GM18519 (cell line): ENCODE results near the gene PCDH1.

Source experiments
- ATAC-seq: cut with Tn5 transposase; IDR thresholded peaks from one replicate; pipeline ENCODE4 v1.9.1; 2021; ENCODE audit warnings: mild to moderate bottlenecking, moderate library complexity; ENCODE audit not compliant: unreplicated experiment, low FRiP score

PCDH1 gene

GRCh38 chr5:141875022-141875740 lies 3.0 kb downstream of the PCDH1 start:
- no peak for ATAC-seq

DNA sequence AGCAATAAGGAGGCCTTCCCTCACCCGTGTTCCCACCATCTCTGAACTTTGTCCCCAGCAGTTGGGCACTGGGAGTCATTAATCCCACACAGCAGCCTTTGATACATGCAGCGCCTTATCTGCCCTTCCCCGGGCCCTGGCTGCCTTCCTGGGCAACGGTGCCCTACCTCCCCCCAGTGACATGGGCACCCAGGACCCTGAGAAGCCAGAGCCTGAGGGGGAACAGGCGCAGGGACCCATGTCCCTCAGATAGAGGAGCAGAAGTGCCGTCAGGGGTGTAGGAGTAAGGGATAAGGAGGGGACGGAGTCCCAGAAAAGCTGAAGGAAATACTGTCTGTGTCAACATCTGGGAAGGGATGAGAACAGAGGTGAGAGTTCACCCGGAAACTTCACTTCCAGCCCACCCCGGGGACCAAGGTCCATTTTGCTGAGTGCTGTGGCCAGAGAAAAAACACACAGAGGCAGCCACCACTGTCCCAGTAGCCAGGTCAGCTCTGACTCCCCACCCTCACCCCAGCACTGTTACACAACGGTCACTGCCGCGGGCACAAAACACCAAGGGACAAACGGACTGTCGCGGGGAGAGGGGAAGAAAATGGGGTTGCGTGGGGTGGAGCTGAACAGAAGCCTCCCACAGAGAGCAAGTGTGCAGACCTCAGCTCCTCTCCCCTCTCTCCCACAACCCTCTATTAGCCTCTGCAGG lies 3.8 kb downstream of the PCDH1 start:
- no peak for ATAC-seq

DNA sequence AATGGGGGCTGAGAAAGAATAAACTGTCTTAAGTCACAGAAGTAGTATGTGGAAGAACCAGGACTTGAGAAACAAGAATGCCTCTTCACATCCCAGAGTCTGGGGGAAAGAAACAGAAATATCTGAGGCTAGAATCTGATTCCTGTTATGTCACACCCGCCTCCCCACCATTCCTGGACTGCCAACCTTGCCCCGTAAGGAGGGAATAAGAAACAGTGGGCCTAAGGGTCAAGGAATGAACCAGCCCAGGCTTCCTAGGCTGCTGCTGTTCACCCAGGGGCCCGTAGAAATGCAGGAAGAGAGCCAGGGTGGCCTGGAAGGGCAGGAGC lies 4.3 kb downstream of the PCDH1 start:
- ATAC-seq = no peak

DNA sequence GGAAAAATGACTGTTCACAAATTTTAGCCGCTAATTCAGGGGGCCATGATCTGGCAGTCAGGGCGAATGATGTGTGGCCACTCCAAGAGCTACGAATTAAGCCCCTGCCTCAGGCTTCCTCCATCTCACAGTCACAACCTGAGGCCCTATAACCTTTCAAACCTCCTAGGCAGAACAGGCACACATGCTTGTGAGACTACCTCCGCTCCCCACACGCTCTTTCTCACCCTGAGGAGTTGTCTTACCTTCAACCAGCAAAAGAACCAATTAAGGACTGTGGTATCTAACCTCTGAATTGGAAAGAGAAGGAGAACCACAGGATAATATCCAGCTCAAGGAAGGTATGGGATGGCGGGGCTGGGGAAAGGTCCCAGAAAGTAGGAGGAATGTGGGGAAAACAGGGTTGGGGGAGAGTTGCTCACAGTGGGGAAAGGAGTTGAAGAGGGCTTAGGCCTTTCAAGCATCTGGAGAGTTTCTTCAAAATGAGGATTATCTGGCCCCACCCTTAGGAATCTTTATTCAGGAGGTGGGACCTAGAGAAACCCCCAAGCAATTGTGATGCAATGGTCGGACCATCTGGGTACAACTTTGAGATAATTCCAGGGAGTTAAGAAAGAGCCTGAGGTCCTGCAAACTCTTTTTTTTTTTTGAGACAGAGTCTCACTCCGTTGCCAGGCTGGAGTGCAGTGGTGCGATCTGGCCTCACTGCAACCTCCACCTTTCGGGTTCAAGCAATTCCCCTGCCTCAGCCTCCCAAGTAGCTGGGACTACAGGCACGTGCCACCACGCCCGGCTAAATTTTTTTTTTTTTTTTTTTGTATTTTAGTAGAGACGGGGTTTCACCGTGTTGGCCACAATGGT lies 5.5 kb downstream of the PCDH1 start:
- ATAC-seq = no peak

DNA sequence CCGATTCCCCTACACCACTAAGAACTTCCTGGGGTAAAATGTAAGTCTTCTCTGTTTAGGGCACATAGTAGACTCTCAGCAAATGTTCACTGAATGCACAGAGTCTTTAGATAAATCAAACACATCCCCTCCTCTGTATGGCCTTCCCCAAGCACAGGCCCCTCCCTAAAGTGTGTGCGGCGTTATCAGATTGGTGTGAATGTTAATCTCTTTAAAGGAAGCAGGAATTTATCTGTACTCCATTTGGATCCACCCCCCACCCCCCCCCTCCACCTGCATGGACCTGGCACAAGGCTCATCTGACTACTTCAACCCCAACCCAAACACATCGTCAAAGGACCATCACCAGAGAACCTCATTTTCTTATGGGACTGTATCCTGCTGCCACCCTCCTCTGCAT lies 6.3 kb downstream of the PCDH1 start:
- ATAC-seq = no peak

DNA sequence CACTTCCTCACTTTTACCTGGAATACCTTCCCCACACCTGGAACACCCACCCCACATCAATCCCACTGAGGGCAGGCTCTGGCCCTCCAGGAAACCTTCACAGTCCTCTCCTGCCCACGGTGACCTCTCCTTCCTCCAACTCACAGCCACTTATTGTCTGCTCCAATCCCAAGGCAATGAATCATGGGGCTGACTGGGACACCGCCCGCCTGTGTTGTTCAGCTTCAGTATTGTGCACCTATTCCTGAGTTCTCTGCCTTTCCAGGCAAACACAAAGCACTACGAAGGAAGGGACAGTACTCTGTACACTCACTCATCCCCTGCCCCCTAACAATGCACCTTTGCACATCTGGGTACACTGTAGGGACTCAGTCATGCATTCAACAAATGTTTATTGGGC lies 7.3 kb downstream of the PCDH1 start:
- ATAC-seq = no peak

- no peak for ATAC-seq
These were observed 8.0 kb downstream of the PCDH1 start for GRCh38 chr5:141870228-141870627.

- no peak for ATAC-seq
These were observed 8.7 kb downstream of the PCDH1 start for GRCh38 chr5:141869514-141869913.

DNA sequence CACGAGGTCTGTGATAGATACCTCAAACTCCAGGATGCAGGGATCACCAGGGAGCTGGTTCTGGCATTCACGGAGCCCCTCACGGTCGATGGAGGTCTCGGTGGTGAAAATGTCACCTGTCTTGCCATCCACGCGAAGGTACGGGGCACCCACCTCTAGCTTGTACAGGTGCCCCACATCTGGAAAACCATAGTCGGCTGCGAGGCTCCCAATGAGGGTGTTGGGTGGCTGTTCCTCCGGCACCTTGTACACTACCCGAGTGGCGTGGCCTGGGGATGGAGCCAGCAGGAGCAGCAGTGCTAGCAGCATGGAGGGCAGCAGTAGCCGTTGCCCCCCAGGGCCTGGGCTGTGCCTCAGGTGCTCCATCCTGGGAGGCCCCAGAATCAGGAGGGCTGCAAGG lies 9.2 kb downstream of the PCDH1 start:
- ATAC-seq = no peak

GRCh38 chr5:141868541-141868940 lies 9.7 kb downstream of the PCDH1 start:
- ATAC-seq = no peak

GRCh38 chr5:141867651-141868050 lies 10.6 kb downstream of the PCDH1 start:
- ATAC-seq = no peak

DNA sequence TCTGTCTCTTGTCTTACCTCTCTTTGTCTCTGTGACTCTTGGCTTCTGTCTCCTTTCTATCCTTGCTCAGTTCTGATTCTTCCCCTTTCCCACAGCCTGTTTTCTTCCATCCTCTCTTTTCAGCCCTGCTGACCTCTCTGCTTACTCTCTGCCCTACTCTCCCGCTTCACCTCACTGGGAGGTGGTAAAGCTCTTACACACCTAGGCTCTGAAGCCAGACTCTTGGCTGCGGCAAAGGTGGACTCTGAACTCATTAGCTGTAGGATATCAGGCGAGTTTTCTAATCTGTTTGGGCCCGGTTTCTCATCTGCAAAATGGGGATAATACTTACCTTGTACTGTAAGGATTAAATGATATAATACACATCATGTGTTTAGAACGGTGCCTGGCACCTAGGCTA lies 11.1 kb downstream of the PCDH1 start:
- ATAC-seq = no peak

GRCh38 chr5:141866096-141866495 lies 12.1 kb downstream of the PCDH1 start:
- no peak for ATAC-seq

DNA sequence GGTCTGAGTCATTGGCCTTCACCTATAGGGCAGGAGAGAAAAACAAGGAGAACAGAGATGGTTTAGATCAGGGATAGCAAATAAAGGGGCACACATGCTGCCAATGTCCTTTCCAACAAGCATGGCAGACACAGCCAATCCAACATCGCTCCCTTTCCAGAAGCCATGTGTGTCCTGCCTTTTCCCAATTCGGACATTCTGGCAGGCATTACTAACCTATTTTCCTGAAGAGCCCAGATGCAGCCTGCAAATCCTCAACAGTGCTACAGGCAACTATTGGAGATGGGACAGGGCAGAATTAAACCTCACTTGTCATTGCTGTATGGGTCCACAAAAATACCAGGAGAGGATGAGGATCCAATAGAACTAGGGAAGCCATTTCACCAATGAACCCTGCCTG lies 12.8 kb downstream of the PCDH1 start:
- no peak for ATAC-seq

- no peak for ATAC-seq
These were observed 13.5 kb downstream of the PCDH1 start for GRCh38 chr5:141864371-141865370.

DNA sequence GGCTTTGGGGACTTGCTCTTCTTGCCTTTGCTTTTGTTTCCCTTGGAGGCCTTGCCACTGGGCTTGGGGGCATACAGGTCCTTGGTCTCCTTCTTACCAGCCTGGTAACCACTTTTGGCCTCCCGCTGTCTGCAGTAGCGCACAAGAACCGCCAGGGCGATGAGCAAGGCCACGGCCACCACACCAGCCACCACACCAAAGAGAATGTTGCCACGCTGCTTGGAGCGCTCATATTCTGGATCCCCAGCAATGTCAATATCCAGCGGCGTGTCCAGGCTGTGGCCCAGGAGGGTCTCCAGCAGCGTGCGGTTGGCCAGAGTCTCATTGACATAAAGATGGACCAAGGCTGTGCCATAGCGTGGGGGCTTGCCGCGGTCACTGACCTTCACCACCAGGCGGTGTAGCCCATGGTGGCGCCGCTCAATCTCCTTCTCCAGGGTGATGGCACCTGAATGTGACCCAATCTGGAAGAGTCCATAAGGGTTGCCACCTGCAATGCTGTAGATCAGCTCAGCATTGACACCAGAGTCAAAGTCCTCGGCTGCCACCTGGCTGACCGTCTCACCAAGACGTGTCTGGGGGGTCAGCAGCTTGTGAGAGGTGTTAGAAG lies 14.5 kb downstream of the PCDH1 start:
- no peak for ATAC-seq

DNA sequence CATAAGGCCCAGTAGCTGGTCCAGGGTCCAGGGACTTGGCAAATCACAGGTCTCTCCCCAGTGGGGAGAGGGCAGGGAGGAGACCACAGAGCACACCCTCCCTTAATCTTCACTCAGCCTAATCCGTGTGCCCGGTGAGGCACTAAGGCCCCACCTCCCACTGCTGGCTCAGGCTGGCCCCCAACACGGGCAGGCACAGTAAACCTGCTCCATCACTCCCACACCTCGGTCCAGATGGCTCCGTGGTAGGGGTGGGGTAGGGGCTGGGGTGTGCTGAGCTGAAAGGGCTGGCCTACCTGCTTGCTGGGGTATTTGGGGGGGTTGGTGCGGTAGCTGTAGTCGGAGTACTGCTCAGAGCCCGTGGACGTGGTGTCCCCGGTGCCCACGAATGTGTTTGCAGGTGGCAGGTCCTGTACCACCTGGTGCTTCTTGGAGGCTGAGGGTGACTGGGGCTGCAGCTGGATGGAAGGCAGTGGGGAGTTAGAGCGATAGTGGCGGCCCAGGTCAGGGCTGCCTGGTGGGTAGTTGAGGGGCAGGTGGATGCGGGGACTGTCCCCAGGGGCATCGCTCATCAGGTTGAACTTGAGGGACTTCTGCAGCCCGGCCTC lies 15.2 kb downstream of the PCDH1 start:
- ATAC-seq = no peak

GRCh38 chr5:141861194-141861593 lies 17.0 kb downstream of the PCDH1 start:
- no peak for ATAC-seq

GRCh38 chr5:141858079-141858765 lies 20.0 kb downstream of the PCDH1 start:
- ATAC-seq = no peak
